ENCODE data around the gene GNAO1. TPM values are rescaled to one million over a fixed set of nuclear protein-coding genes. Genes with fewer than 3 reads are reported as not detected.
"Not testable (repeated sequence)": the region's sequence is repeated elsewhere in the genome, so short reads cannot be mapped to it uniquely, and the experiment has no call there.

The GNAO1 gene
- total RNA-seq, 4 donors from 2014 or later, result 2.7 to 12.9 (median 6.1) TPM

- Histone ChIP-seq H3K4me1 (no peaks in the 10 kb centered on the region), H3K36me3 (peaks cover 0 to 90% (median 19%) of the 10 kb centered on the region in 3 donors), H3K9me3 (no peaks in the 10 kb centered on the region), H3K27me3 (no peaks in the 10 kb centered on the region), H3K4me3 (no peak overlapping the region), H3K27ac (no peak overlapping the region)
- DNase-seq (ENCODE audit: low spot score in 2 of 2), result no peak
- WGBS, 2 donors, result 86 to 89% methylated on average over 3 of the region's 3 CpGs
- TF ChIP-seq EP300 (IDR thresholded peaks at IDR 0.05) (no peak), POLR2A (IDR thresholded peaks at IDR 0.05) (no peak), CTCF (IDR thresholded peaks at IDR 0.05) (no peak)
Measured at GRCh38 chr16:56389554-56389953, 198.3 kb downstream of the GNAO1 start.

DNA sequence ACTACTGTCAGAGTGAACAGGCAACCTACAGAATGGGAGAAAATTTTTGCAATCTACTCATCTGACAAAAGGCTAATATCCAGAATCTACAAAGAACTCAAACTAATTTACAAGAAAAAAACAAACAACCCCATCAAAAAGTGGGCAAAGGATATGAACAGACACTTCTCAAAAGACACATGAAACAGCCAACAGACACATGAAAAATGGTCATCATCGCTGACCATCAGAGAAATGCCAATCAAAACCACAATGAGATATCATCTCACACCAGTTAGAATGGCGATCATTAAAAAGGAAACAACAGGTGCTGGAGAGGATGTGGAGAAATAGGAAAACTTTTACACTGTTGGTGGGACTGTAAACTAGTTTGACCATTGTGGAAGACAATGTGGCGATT is 205.4 kb downstream of the GNAO1 start:
- H3K27me3 ChIP-seq; H3K4me3 ChIP-seq; H3K27ac ChIP-seq; DNase-seq (ENCODE audit: low spot score in 2 of 2); H3K4me1 ChIP-seq; H3K9me3 ChIP-seq: not testable (repeated sequence)
- peaks cover 0 to 63% (median 6%) of the 10 kb centered on the region in 3 donors for H3K36me3 ChIP-seq
- WGBS, 2 donors, result 83 to 97% methylated on average over 3 of the region's 3 CpGs

DNA sequence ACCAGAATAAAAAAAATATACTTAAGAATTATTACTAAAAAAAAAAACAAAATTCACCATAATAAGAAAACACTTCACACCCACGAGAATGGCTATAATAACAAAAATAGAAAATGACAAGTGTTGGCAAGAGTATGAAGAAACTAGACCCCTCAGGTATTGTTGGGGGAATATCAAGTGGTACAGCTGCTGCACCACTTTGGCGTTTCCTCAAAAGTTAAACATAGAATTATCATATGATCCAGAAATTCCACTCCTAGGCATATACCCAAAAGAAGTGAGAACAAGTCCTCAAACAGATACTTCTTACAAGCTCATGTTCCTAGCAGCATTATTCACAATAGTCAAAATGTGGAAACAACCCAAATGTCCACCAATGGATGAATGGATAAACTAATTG is 207.8 kb downstream of the GNAO1 start:
- H3K4me1 ChIP-seq, result no peaks in the 10 kb centered on the region
- WGBS, 2 donors, result 67 to 78% methylated on average over 2 of the region's 2 CpGs
- no peaks in the 10 kb centered on the region for H3K9me3 ChIP-seq
- no peak overlapping the region for H3K27ac ChIP-seq
- no peak for TF ChIP-seq POLR2A (IDR thresholded peaks at IDR 0.05)
- TF ChIP-seq EP300 (IDR thresholded peaks at IDR 0.05), result no peak
- TF ChIP-seq CTCF (IDR thresholded peaks at IDR 0.05), result no peak
- peaks cover 2 to 64% (median 17%) of the 10 kb centered on the region in 3 donors for H3K36me3 ChIP-seq
- DNase-seq (ENCODE audit: low spot score in 2 of 2), result no peak
- no peaks in the 10 kb centered on the region for H3K27me3 ChIP-seq
- no peak overlapping the region for H3K4me3 ChIP-seq

DNA sequence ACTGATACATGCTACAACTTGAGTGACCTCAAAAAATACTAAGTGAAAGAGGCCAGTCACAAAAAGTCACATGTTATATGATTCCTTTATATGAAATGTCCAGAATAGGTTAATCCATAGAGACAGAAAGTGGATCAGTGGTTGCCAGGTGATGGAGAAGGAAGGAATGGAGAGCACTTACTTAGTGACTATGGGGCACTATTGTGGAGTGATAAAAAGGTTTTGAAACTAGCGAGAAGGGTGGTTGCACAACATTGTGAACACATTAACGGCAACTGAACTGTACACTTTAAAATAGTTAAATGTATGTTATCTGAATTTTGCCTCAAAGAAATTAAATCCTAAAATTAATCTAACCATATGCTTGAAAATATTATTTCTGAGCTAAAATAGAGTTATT is 208.2 kb downstream of the GNAO1 start:
- Histone ChIP-seq H3K36me3 (peaks cover 2 to 66% (median 17%) of the 10 kb centered on the region in 3 donors), H3K4me3 (no peak overlapping the region), H3K4me1 (no peaks in the 10 kb centered on the region), H3K27ac (no peak overlapping the region), H3K27me3 (no peaks in the 10 kb centered on the region), H3K9me3 (no peaks in the 10 kb centered on the region)
- DNase-seq (ENCODE audit: low spot score in 2 of 2), result no peak
- 88 to 91% methylated on average over 2 of the region's 2 CpGs for WGBS, 2 donors
- no peak for TF ChIP-seq EP300 (IDR thresholded peaks at IDR 0.05)
- TF ChIP-seq CTCF (IDR thresholded peaks at IDR 0.05), result no peak
- TF ChIP-seq POLR2A (IDR thresholded peaks at IDR 0.05), result no peak

- Histone ChIP-seq H3K4me3 (no peak overlapping the region), H3K27me3 (no peaks in the 10 kb centered on the region), H3K4me1 (no peaks in the 10 kb centered on the region), H3K36me3 (peaks cover 2 to 73% (median 17%) of the 10 kb centered on the region in 3 donors), H3K9me3 (no peaks in the 10 kb centered on the region), H3K27ac (no peak overlapping the region)
- no peak for DNase-seq (ENCODE audit: low spot score in 2 of 2)
- WGBS, 2 donors, result 62 to 69% methylated on average over 5 of the region's 5 CpGs
- TF ChIP-seq POLR2A (IDR thresholded peaks at IDR 0.05) (no peak), EP300 (IDR thresholded peaks at IDR 0.05) (no peak), CTCF (IDR thresholded peaks at IDR 0.05) (no peak)
Measured at GRCh38 chr16:56400458-56400857, 209.2 kb downstream of the GNAO1 start.

DNA sequence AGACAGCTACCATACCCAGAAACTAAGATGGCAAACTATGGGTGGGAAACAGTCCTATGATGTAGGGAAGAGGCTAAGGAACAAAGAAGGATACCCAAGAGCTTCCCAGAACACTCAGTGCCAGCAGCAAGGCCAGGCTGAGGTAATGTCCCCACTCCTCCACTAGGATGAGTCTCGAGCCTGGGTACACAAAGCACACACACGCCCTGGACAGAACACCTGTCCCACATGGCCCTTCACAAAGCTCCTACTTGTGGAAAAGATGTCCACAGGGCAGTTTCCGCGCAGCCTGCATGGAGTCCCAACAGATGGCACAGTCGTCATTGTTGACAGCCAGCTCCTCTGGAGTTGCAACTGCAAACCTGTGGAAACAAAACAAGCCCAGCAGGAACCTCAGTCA is 210.2 kb downstream of the GNAO1 start:
- DNase-seq (ENCODE audit: low spot score in 2 of 2), result no peak
- 91 to 96% methylated on average over 5 of the region's 5 CpGs for WGBS, 2 donors
- TF ChIP-seq EP300 (IDR thresholded peaks at IDR 0.05) (no peak), POLR2A (IDR thresholded peaks at IDR 0.05) (no peak), CTCF (IDR thresholded peaks at IDR 0.05) (no peak)
- H3K27ac ChIP-seq, result no peak overlapping the region
- H3K4me1 ChIP-seq, result no peaks in the 10 kb centered on the region
- no peaks in the 10 kb centered on the region for H3K27me3 ChIP-seq
- H3K4me3 ChIP-seq, result no peak overlapping the region
- no peaks in the 10 kb centered on the region for H3K9me3 ChIP-seq
- H3K36me3 ChIP-seq, result peaks cover 2 to 76% (median 17%) of the 10 kb centered on the region in 3 donors
